HG02852 (cell line): Measurements from ENCODE around the gene PTRH2.

Experiments used
- ATAC-seq: cut with Tn5 transposase; IDR thresholded peaks from one replicate; pipeline ENCODE4 v1.9.1; 2021; ENCODE audit warnings: mild to moderate bottlenecking, moderate library complexity; ENCODE audit not compliant: unreplicated experiment

The PTRH2 gene

GRCh38 chr17:59722623-59723022 is 15.4 kb upstream of the PTRH2 start:
- ATAC-seq: no peak

- no peak for ATAC-seq
These were observed 12.3 kb upstream of the PTRH2 start for GRCh38 chr17:59719526-59719925.

GRCh38 chr17:59716427-59716826 is 9.2 kb upstream of the PTRH2 start:
- ATAC-seq: no peak

GRCh38 chr17:59714255-59714654 is 7.0 kb upstream of the PTRH2 start:
- no peak for ATAC-seq

- ATAC-seq: no peak
These were observed 5.6 kb upstream of the PTRH2 start for GRCh38 chr17:59712862-59713261.

- no peak for ATAC-seq
These were observed 4.7 kb upstream of the PTRH2 start for GRCh38 chr17:59711936-59712335.

- no peak for ATAC-seq
These were observed 771 bp upstream of the PTRH2 start for GRCh38 chr17:59707971-59708430.

GRCh38 chr17:59702304-59702703 is 4.9 kb downstream of the PTRH2 start:
- ATAC-seq: no peak

- no peak for ATAC-seq
These were observed 7.4 kb downstream of the PTRH2 start for GRCh38 chr17:59699786-59700185.

- ATAC-seq: no peak
These were observed 8.0 kb downstream of the PTRH2 start for GRCh38 chr17:59699218-59699617.

- no peak for ATAC-seq
These were observed 9.1 kb downstream of the PTRH2 start for GRCh38 chr17:59698143-59698542.

GRCh38 chr17:59696682-59697277 is 10.4 kb downstream of the PTRH2 start:
- no peak for ATAC-seq

GRCh38 chr17:59695945-59696681 is 11.1 kb downstream of the PTRH2 start:
- no peak for ATAC-seq

- no peak for ATAC-seq
These were observed 12.9 kb downstream of the PTRH2 start for GRCh38 chr17:59694344-59694743.

GRCh38 chr17:59693582-59693981 is 13.6 kb downstream of the PTRH2 start:
- ATAC-seq: no peak

GRCh38 chr17:59688496-59688895 is 18.7 kb downstream of the PTRH2 start:
- no peak for ATAC-seq

- no peak for ATAC-seq
These were observed 19.2 kb downstream of the PTRH2 start for GRCh38 chr17:59688008-59688407.

GRCh38 chr17:59684967-59685366 is 22.3 kb downstream of the PTRH2 start:
- ATAC-seq: no peak

GRCh38 chr17:59683283-59683682 is 23.9 kb downstream of the PTRH2 start:
- no peak for ATAC-seq

- ATAC-seq: no peak
These were observed 26.9 kb downstream of the PTRH2 start for GRCh38 chr17:59680314-59680713.

GRCh38 chr17:59678918-59679317 is 28.3 kb downstream of the PTRH2 start:
- ATAC-seq: no peak

- ATAC-seq: no peak
These were observed 30.5 kb downstream of the PTRH2 start for GRCh38 chr17:59676716-59677115.

GRCh38 chr17:59675231-59675630 is 32.0 kb downstream of the PTRH2 start:
- ATAC-seq: no peak
